ENCODE results near the gene FILIP1. TPM values are rescaled to one million over a fixed set of nuclear protein-coding genes. Genes with fewer than 3 reads are reported as not detected.

Gene FILIP1
- total RNA-seq, 1 experiment from 2014 or later = not detected

DNA sequence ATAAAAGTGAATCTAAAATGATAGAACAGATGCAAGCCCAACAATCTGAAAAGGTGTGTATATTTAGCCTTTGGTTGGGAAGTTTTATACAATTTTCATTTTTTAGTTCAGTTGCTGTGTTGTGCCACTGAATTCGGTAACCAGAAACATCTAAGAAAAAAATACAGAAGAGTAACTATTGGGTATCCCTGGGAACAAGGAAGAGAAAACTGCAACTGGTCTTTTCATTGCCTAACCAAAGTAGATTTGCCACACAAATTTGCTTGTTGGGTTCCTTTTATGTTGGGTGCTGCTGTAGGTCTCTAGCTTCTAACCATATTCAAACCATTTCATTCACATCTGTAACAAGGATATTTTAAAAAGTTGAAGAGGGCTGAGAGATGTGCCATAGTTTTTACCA, 206.2 kb downstream of the FILIP1 start:
- intact Hi-C loops (cut with micrococcal nuclease) = no loop called here
- TF ChIP-seq, protein P1, sequence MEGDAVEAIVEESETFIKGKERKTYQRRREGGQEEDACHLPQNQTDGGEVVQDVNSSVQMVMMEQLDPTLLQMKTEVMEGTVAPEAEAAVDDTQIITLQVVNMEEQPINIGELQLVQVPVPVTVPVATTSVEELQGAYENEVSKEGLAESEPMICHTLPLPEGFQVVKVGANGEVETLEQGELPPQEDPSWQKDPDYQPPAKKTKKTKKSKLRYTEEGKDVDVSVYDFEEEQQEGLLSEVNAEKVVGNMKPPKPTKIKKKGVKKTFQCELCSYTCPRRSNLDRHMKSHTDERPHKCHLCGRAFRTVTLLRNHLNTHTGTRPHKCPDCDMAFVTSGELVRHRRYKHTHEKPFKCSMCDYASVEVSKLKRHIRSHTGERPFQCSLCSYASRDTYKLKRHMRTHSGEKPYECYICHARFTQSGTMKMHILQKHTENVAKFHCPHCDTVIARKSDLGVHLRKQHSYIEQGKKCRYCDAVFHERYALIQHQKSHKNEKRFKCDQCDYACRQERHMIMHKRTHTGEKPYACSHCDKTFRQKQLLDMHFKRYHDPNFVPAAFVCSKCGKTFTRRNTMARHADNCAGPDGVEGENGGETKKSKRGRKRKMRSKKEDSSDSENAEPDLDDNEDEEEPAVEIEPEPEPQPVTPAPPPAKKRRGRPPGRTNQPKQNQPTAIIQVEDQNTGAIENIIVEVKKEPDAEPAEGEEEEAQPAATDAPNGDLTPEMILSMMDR (conservative IDR thresholded peaks at IDR 0.05; ENCODE audit: low read depth, low read length) = no peak
- TF ChIP-seq EZH2phosphoT487 (IDR thresholded peaks at IDR 0.05; ENCODE audit: borderline replicate concordance, low read length) (no peak), EZH2 (IDR thresholded peaks at IDR 0.05; ENCODE audit: low read length, unreplicated experiment) (no peak)
- DNase-seq = no peak
- peaks cover 3% of the 10 kb centered on the region; the same call in 1 of the 2 replicates for H3K4me1 ChIP-seq (ENCODE audit: insufficient read depth, low read length)
- H3F3A ChIP-seq (ENCODE audit: low read length, unreplicated experiment) = no peaks in the 10 kb centered on the region
- ChIA-PET CTCF (no interaction called here), POLR2A (ENCODE audit: unreplicated experiment) (no interaction called here)
- H4K20me1 ChIP-seq (ENCODE audit: low read length) = 0 out of 2 replicates have a peak, but pooled peaks cover 4% of the 10 kb centered on the region
- H3K79me2 ChIP-seq (ENCODE audit: low read length) = peaks cover 27% of the 10 kb centered on the region
- H3K4me2 ChIP-seq (ENCODE audit: low read length) = 0 out of 2 replicates have a peak overlapping the region, but pooled peaks have one; percentile 92
- no TSS peak for BruUV-seq (replicated peaks)
- H3K4me3 ChIP-seq (ENCODE audit: low read length) = no peak overlapping the region
- 0 out of 2 replicates have a peak overlapping the region, but pooled peaks have one; percentile 13 for H2AFZ ChIP-seq (ENCODE audit: low read length)
- no peak overlapping the region for H3K27ac ChIP-seq (ENCODE audit: low read length)
- H3K9ac ChIP-seq (ENCODE audit: low read length) = no peak overlapping the region
- no peaks in the 10 kb centered on the region for H3K36me3 ChIP-seq (ENCODE audit: low read depth, low read length)
- no peak for ATAC-seq
- no peaks in the 10 kb centered on the region for H3K9me2 ChIP-seq (replicated peaks; ENCODE audit: low read length)
- no peaks in the 10 kb centered on the region for H3K27me3 ChIP-seq (ENCODE audit: low read length)
- H3K9me3 ChIP-seq (ENCODE audit: low read length) = no peaks in the 10 kb centered on the region

DNA sequence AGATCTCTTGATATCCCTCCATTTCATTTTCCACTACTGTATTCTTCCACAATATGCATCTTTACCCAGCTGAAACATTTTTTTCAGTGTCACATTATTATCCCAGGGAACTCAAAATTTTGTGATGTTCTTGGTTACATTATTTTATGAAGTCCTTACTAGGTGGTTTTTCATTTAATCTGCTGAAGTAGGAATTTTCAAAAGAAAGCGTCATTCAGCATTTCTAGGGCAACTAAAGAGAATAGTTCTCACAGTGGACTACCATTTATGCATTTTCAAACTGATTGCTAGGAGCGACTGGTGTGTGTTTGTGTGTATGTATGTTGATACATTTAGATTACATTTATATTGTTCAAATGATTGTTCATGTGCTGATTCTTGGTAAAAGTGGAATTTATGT, 206.6 kb downstream of the FILIP1 start:
- TF ChIP-seq, protein P1 (conservative IDR thresholded peaks at IDR 0.05; ENCODE audit: low read depth, low read length) = no peak
- TF ChIP-seq EZH2phosphoT487 (IDR thresholded peaks at IDR 0.05; ENCODE audit: borderline replicate concordance, low read length) = no peak
- no peak for TF ChIP-seq EZH2 (IDR thresholded peaks at IDR 0.05; ENCODE audit: low read length, unreplicated experiment)
- Histone ChIP-seq H4K20me1 (ENCODE audit: low read length) (0 out of 2 replicates have a peak, but pooled peaks cover 4% of the 10 kb centered on the region), H3K9me3 (ENCODE audit: low read length) (no peaks in the 10 kb centered on the region), H3K27ac (ENCODE audit: low read length) (no peak overlapping the region), H3F3A (ENCODE audit: low read length, unreplicated experiment) (no peaks in the 10 kb centered on the region), H3K27me3 (ENCODE audit: low read length) (no peaks in the 10 kb centered on the region), H3K4me2 (ENCODE audit: low read length) (peak overlapping the region; percentile 92), H3K4me1 (ENCODE audit: insufficient read depth, low read length) (peaks cover 4% of the 10 kb centered on the region), H3K79me2 (ENCODE audit: low read length) (peaks cover 31% of the 10 kb centered on the region), H3K36me3 (ENCODE audit: low read depth, low read length) (no peaks in the 10 kb centered on the region), H3K4me3 (ENCODE audit: low read length) (no peak overlapping the region), H3K9ac (ENCODE audit: low read length) (no peak overlapping the region), H2AFZ (ENCODE audit: low read length) (no peak overlapping the region), H3K9me2 (replicated peaks; ENCODE audit: low read length) (no peaks in the 10 kb centered on the region)
- no peak for DNase-seq
- intact Hi-C loops (cut with micrococcal nuclease) = no loop called here
- ChIA-PET POLR2A (ENCODE audit: unreplicated experiment) (no interaction called here), CTCF (no interaction called here)
- ATAC-seq = no peak
- BruUV-seq (replicated peaks) = no TSS peak

DNA sequence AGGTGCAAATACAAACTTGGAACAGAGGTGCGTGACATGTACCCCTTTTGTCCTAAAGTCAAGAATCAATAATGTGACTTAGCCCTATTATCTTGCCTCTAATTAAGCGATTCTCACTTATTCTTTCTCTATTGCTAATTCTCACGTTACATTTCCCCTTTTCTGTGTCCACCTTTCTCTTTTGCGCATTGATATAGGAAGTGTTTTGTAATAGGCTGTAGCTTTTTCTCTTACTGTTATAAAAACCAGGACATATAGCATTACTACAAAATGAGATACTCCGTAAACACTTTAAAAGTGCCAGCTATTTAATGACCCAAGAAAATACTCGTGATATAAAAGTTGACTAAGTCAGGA, 208.3 kb downstream of the FILIP1 start:
- Histone ChIP-seq H3K4me1 (ENCODE audit: insufficient read depth, low read length) (peaks cover 19% of the 10 kb centered on the region), H4K20me1 (ENCODE audit: low read length) (0 out of 2 replicates have a peak, but pooled peaks cover 4% of the 10 kb centered on the region), H3K9me2 (replicated peaks; ENCODE audit: low read length) (no peaks in the 10 kb centered on the region), H3K79me2 (ENCODE audit: low read length) (peaks cover 48% of the 10 kb centered on the region), H3K4me3 (ENCODE audit: low read length) (peak overlapping the region; percentile 84), H3F3A (ENCODE audit: low read length, unreplicated experiment) (no peaks in the 10 kb centered on the region), H3K9me3 (ENCODE audit: low read length) (no peaks in the 10 kb centered on the region), H2AFZ (ENCODE audit: low read length) (peak overlapping the region; percentile 82), H3K4me2 (ENCODE audit: low read length) (peak overlapping the region; percentile 92), H3K9ac (ENCODE audit: low read length) (peak overlapping the region; percentile 71), H3K27me3 (ENCODE audit: low read length) (no peaks in the 10 kb centered on the region), H3K27ac (ENCODE audit: low read length) (peak overlapping the region; percentile 82), H3K36me3 (ENCODE audit: low read depth, low read length) (no peaks in the 10 kb centered on the region)
- ATAC-seq (peak; percentile 18), DNase-seq (no peak)
- intact Hi-C loops (cut with micrococcal nuclease) = loop anchor here (1.0 kb wide), 1 partner anchor 19 kb away; no protein-coding TSS in a partner anchor
- no peak for TF ChIP-seq EZH2phosphoT487 (IDR thresholded peaks at IDR 0.05; ENCODE audit: borderline replicate concordance, low read length)
- no peak for TF ChIP-seq EZH2 (IDR thresholded peaks at IDR 0.05; ENCODE audit: low read length, unreplicated experiment)
- TF ChIP-seq, protein P1 (conservative IDR thresholded peaks at IDR 0.05; ENCODE audit: low read depth, low read length) = no peak
- ChIA-PET POLR2A (ENCODE audit: unreplicated experiment) (interaction anchor here (0.7 to 1.5 kb wide), 2 partner anchors 42 to 208 kb away, joined by 4 to 5 read pairs; partner anchors contain the start of gene COX7A2), CTCF (interaction anchor here (0.7 kb wide), 1 partner anchor 12 kb away, joined by 3 read pairs; no protein-coding TSS in a partner anchor)
- TSS peak; percentile 89 for BruUV-seq (replicated peaks)
